Gastrocnemius medialis (tissue), 4 donors: Measurements from ENCODE around the gene SLAIN1. TPM values are rescaled to one million over a fixed set of nuclear protein-coding genes. Genes with fewer than 3 reads are reported as not detected.

Experiments
- ATAC-seq, 2 donors: fragments of 150-250 bp; one replicate each; pipeline ENCODE4 v1.9.1; 2016
- DNase-seq, 2 donors: peaks; one replicate each; pipeline ENCODE4 v3.0.0-alpha.2; 2019
- H3K27ac ChIP-seq, 4 donors: fragments of 200-600 bp; sonication (generic); 1 replicate in 1 of 4; 2 replicates in 3 of 4; pipeline ENCODE4 v1.5.1; 2016 to 2018; ENCODE audit warnings: mild to moderate bottlenecking in 2 of 4, moderate library complexity in 1 of 4
- H3K27me3 ChIP-seq, 3 donors: fragments of 200-600 bp; sonication (generic) in 2 of 3; 1 replicate in 1 of 3; 2 replicates in 2 of 3; pipeline versions ENCODE4 v1.5.1 to v1.6.0; 2016 to 2019; ENCODE audit warnings: mild to moderate bottlenecking in 1 of 3, moderate library complexity in 1 of 3
- H3K36me3 ChIP-seq, 2 donors: fragments of 200-600 bp; sonication (generic) in 1 of 2; one replicate each; pipeline ENCODE4 v1.5.1; 2017 to 2018
- H3K4me1 ChIP-seq, 2 donors: fragments of 200-600 bp; sonication (generic) in 1 of 2; one replicate each; pipeline ENCODE4 v1.5.1; 2016 to 2017; ENCODE audit warnings: mild to moderate bottlenecking in 2 of 2
- H3K4me3 ChIP-seq, 4 donors: fragments of 200-600 bp; sonication (generic) in 3 of 4; 1 replicate in 1 of 4; 2 replicates in 3 of 4; pipeline ENCODE4 v1.5.1; 2016 to 2019; ENCODE audit warnings: mild to moderate bottlenecking in 2 of 4
- H3K9me3 ChIP-seq, 3 donors: fragments of 200-600 bp; sonication (generic) in 2 of 3; 1 replicate in 1 of 3; 2 replicates in 2 of 3; pipeline ENCODE4 v1.5.1; 2016 to 2019
- POLR2A ChIP-seq, 2 donors: fragments of 450-650 bp; IDR thresholded peaks; one replicate each; pipeline ENCODE4 v1.6.1; 2017; ENCODE audit warnings: antibody characterized with exemption in 2 of 2, mild to moderate bottlenecking in 2 of 2, moderate library complexity in 2 of 2
- in situ Hi-C, 4 donors: fragments of 200-750 bp; cut with MboI; loops; one replicate each; pipeline versions ENCODE4 v1.15.0 to v1.8.0; 2017; ENCODE audit warnings: low sequenced_read_pairs in 4 of 4
- intact Hi-C: fragments of 100-400 bp; cut with DNase I; formaldehyde crosslinking; loops from one replicate; pipeline ENCODE4 v1.15.1; 2023; ENCODE audit warnings: low total_unique reads
- total RNA-seq, 4 donors: library from RNA; depleted of rRNA; stranded (reverse); fragments of >200 nt; gene quantifications; one replicate each; pipeline versions ENCODE4 v1.1.0 to v1.2.3, GENCODE V29; 2016
- TF ChIP-seq, protein P1 (sequence below), 5 experiments: fragments of 450-650 bp in 3 of 5; fragments of 200-600 bp in 2 of 5; sonication (generic) in 2 of 5; IDR thresholded peaks in 4 of 5; conservative IDR thresholded peaks in 1 of 5; 1 replicate in 4 of 5; 2 replicates in 1 of 5; pipeline ENCODE4 v1.5.1; 2016 to 2019; ENCODE audit warnings: antibody characterized with exemption in 5 of 5, mild to moderate bottlenecking in 3 of 5, moderate library complexity in 3 of 5

SLAIN1 gene
- total RNA-seq, 4 donors from 2014 or later: 3.2 to 17.5 (median 9.9) TPM

DNA sequence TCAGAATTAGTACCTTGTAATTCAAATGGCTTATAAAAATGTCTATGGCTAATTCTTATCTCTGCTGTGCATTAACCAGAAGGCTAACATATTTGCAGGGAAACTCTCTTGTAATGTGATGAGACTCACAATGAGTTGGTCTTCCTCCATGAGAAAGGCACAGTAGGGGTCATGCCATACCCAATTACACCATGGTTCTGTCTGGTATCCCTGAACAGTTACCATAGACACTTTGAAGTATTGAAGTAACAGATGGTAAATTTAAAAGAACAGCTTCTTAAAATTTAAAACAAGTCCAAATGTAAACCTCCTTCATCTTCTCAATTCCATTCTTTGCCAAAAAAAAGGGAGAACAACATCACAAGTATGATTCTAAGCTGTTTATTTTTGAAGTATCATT is 22.6 kb upstream of the SLAIN1 start:
- H3K4me3 ChIP-seq: no peak overlapping the region
- TF ChIP-seq, protein P1, sequence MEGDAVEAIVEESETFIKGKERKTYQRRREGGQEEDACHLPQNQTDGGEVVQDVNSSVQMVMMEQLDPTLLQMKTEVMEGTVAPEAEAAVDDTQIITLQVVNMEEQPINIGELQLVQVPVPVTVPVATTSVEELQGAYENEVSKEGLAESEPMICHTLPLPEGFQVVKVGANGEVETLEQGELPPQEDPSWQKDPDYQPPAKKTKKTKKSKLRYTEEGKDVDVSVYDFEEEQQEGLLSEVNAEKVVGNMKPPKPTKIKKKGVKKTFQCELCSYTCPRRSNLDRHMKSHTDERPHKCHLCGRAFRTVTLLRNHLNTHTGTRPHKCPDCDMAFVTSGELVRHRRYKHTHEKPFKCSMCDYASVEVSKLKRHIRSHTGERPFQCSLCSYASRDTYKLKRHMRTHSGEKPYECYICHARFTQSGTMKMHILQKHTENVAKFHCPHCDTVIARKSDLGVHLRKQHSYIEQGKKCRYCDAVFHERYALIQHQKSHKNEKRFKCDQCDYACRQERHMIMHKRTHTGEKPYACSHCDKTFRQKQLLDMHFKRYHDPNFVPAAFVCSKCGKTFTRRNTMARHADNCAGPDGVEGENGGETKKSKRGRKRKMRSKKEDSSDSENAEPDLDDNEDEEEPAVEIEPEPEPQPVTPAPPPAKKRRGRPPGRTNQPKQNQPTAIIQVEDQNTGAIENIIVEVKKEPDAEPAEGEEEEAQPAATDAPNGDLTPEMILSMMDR (IDR thresholded peaks at IDR 0.05 in 4 of 5, conservative IDR thresholded peaks at IDR 0.05 in 1 of 5): no peak
- TF ChIP-seq POLR2A (IDR thresholded peaks at IDR 0.05): no peak
- H3K36me3 ChIP-seq: no peaks in the 10 kb centered on the region
- intact Hi-C loops: no loop called here
- H3K27ac ChIP-seq: no peak overlapping the region
- ATAC-seq (no peak), DNase-seq (no peak)
- H3K9me3 ChIP-seq: no peaks in the 10 kb centered on the region
- no peaks in the 10 kb centered on the region for H3K4me1 ChIP-seq
- in situ Hi-C loops: no loop called here
- no peaks in the 10 kb centered on the region for H3K27me3 ChIP-seq

DNA sequence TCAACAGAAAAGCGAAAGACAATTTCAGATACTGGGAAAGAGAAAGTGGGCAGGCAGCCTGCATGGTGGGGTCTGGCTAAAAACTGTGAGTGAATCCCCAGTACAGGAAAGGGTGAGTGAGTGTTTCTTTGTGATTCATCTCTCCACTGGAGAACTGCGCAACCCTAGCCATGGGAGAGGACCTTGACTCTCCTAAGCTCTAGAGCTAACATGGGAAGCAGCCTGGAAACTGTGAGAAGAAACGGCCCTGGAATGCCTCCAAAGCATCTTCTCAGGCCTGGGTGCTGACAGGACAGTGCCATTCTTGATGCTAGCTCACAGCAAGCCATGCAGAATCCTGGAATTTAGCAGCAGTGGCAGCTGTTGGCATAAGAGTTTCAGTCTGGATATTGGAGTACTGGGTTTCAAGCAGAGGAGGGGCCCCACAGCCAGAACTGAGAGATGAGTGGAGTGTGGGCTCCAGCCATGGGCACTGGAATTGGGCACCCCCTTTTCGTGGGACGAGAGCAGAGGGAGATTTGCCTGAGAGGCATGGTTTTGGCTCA is 18.7 kb upstream of the SLAIN1 start:
- no peak for ATAC-seq
- Histone ChIP-seq H3K36me3 (no peaks in the 10 kb centered on the region), H3K9me3 (no peaks in the 10 kb centered on the region), H3K27me3 (no peaks in the 10 kb centered on the region), H3K4me3 (no peak overlapping the region), H3K4me1 (no peaks in the 10 kb centered on the region), H3K27ac (no peak overlapping the region)
- no peak for TF ChIP-seq POLR2A (IDR thresholded peaks at IDR 0.05)
- TF ChIP-seq, protein P1 (IDR thresholded peaks at IDR 0.05 in 4 of 5, conservative IDR thresholded peaks at IDR 0.05 in 1 of 5): no peak
- no peak for DNase-seq
- in situ Hi-C loops: no loop called here
- intact Hi-C loops: no loop called here

DNA sequence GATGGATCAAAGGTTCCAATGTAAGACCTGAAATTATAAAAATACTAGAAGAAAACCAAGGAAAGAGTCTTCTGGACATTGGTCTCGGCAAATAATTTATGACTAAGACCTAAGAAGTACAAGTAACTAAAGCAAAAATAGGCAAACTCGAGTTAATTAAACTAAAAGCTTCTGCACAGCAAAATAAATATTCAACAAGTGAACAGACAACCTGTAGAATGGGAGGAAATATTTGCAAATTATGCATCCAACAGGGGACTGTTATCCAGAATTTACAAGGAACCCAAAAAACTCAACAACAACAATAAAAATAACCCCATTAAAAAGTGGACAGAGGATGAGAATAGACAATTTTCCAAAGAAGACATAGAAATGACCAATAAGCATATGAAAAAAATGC is 9.7 kb upstream of the SLAIN1 start:
- no peak overlapping the region for H3K27ac ChIP-seq
- H3K4me1 ChIP-seq: no peaks in the 10 kb centered on the region
- in situ Hi-C loops (no loop called here), intact Hi-C loops (no loop called here)
- H3K9me3 ChIP-seq: no peaks in the 10 kb centered on the region
- DNase-seq (no peak), ATAC-seq (no peak)
- TF ChIP-seq, protein P1 (IDR thresholded peaks at IDR 0.05 in 4 of 5, conservative IDR thresholded peaks at IDR 0.05 in 1 of 5): no peak
- TF ChIP-seq POLR2A (IDR thresholded peaks at IDR 0.05): no peak
- no peak overlapping the region for H3K4me3 ChIP-seq
- H3K36me3 ChIP-seq: no peaks in the 10 kb centered on the region
- no peaks in the 10 kb centered on the region for H3K27me3 ChIP-seq

DNA sequence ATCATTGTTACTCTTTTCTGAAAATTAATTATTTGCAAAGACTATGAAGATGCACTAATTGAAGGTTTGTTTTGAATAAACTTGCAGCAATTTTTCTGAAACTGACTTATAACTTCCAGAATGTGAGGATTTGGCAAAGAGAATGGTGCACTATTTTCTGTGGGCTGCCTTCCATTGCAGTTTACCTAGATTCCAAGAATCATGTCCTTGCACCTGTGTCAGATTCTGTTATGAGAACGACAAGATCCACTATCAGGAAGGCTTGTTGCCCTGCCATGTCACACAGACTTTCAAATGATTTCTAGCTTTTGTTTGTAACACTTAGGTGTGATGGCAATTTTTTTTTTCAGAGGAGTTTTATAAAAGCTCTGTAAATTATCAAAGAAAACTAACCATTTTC is 5.6 kb upstream of the SLAIN1 start:
- in situ Hi-C loops (no loop called here), intact Hi-C loops (no loop called here)
- H3K27me3 ChIP-seq: no peaks in the 10 kb centered on the region
- no peak for ATAC-seq
- no peak overlapping the region for H3K4me3 ChIP-seq
- H3K4me1 ChIP-seq: peaks cover 0 to 4% of the 10 kb centered on the region in 2 donors
- no peak for DNase-seq
- no peak for TF ChIP-seq POLR2A (IDR thresholded peaks at IDR 0.05)
- TF ChIP-seq, protein P1 (IDR thresholded peaks at IDR 0.05 in 4 of 5, conservative IDR thresholded peaks at IDR 0.05 in 1 of 5): no peak
- no peak overlapping the region for H3K27ac ChIP-seq
- no peaks in the 10 kb centered on the region for H3K9me3 ChIP-seq
- no peaks in the 10 kb centered on the region for H3K36me3 ChIP-seq
